Central memory CD4-positive, alpha-beta T cell (primary cell): ENCODE measurements around the gene VILL.

ENCODE experiments used
- DNase-seq: peaks from one replicate; pipeline ENCODE4 v3.0.0; 2022

Gene VILL

GRCh38 chr3:38002291-38002876, 11.8 kb downstream of the VILL start:
- no peak for DNase-seq

DNA sequence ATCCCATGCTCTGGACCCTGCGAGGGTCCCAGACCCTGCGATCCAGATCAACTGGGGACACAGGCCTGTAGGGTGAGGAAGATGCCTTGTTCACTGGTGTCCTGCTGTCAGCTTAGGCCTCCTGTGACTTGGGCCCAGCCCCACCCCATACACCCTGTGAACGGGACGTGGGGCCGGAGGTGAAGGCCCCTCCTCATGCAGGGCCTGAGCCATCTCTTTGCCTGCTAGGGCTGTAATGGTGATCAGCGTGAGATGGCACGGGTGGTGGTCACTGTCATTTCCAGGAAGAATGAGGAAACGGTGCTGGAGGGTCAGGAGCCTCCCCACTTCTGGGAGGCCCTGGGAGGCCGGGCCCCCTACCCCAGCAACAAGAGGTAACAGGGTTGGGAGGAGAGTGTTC, 12.4 kb downstream of the VILL start:
- no peak for DNase-seq

- peak; percentile 48 for DNase-seq
These were observed 12.8 kb downstream of the VILL start for GRCh38 chr3:38003371-38003816.

- DNase-seq = no peak
These were observed 13.3 kb downstream of the VILL start for GRCh38 chr3:38003817-38004414.

DNA sequence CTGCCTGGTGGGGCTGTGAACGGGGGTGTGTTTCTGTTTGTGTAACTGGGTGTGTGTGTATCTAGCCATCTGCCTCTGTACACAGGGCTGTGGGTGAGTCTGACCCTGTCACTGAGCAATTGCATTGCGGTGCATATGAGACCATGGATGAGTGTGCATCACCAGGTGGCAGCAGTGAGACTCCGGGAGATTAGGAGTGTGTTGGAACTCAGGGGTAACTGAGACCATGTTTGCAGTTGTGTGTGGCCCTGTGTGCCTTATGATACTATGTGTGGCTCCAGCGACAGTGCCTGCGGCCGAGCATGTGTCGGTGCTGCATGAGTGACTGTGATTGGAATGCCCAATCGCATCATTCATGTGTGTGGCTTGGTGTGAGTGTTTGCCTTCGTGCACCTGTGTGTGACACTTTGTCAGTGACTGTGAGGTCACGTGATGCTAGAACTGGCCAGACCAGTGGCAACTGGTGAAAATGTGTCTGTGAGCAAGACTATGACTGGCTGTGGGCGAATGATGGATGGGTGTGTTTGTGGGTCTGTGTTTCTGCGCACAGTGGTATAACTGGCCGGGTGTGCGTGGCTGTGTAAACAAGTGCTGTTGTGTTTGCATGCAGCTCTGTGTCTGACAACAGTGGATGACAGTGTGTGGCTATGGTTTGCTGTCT, 14.0 kb downstream of the VILL start:
- peak; percentile 40 for DNase-seq

- DNase-seq = no peak
These were observed 14.8 kb downstream of the VILL start for GRCh38 chr3:38005076-38006020.

DNA sequence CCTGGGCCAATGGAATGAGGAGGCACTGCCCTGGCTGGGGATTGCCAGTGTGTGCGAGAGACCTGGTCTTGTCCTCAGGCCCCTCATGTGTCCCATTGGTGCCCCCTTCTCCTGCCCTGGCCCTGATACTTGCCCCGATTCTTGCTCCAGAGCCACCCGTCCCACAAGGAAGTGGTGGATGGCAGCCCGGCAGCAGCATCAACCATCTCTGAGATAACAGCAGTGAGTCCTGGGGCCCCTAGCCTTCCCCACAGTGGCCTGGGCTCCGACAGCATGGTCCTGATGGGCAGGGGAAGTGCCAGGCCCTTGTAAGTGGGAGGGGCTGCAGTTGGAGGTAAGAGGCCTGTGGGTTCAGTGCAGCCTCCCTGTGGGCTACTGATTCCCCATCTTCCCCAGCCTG, 15.4 kb downstream of the VILL start:
- DNase-seq = no peak

DNA sequence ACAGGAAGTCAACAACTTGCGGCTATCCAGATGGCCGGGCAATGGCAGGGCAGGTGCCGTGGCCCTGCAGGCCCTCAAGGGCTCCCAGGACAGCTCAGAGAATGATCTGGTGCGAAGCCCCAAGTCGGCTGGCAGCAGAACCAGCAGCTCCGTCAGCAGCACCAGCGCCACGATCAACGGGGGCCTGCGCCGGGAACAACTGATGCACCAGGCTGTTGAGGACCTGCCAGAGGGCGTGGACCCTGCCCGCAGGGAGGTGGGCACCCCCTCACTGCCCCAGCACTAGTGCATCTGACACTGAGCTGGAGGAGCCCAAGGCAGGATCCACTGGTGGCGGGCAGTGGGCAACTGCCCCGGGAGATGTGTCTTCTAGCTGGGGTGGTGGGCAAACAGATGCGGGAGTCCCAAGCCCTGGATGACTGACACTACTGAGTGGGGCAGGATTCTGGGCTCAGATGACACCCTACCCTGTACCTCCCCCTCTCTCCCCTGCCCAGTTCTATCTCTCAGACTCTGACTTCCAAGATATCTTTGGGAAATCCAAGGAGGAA, 15.9 kb downstream of the VILL start:
- DNase-seq = no peak

GRCh38 chr3:38007754-38008090, 17.1 kb downstream of the VILL start:
- DNase-seq = no peak

DNA sequence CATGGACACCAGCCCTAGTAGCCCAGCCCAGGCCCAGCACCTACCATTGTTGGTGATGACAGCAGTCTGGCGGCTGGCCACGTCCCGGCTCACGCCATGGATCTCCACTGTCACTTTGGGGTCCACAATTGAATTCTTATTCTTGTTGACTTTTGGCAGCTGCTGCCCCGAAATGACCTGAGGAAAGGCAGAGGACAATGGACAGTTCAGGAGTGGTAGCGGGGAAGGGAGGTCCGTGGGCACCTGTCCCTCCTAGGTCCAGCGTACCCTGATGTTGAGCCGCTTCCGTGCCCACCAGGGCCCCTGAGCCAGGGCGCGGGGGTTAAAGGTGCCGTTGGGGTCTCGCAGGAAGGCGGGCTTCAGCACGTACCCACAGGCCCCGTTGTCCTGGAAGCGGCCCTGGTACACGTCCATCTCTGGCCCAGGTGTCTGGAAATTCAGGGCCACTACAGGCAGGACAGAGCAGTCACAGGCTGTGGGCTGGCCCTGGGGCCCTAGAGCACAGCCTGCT, 17.7 kb downstream of the VILL start:
- no peak for DNase-seq

GRCh38 chr3:38008971-38009580, 18.5 kb downstream of the VILL start:
- DNase-seq = no peak

GRCh38 chr3:38009807-38010591, 19.4 kb downstream of the VILL start:
- DNase-seq = no peak

DNA sequence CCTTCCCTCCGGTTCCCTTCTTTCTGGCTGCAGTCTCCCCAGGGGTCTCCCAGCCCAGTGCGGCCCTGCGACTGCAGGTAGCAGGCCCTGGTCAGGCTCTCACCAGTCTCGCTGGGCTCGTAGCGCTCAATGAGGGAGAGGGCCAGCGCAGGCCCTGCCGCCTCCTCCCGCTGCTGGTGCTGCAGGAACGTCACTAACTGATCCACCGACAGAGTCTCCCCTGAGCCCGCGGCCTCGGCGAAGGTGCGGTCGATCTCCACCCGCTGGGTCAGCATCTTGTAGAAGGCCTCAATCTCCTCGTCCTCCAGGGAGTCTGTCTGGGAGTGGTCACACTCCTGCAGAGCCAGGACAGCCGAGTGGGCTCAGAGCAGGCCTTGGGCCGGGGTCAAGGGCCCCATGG, 20.5 kb downstream of the VILL start:
- DNase-seq = no peak

DNA sequence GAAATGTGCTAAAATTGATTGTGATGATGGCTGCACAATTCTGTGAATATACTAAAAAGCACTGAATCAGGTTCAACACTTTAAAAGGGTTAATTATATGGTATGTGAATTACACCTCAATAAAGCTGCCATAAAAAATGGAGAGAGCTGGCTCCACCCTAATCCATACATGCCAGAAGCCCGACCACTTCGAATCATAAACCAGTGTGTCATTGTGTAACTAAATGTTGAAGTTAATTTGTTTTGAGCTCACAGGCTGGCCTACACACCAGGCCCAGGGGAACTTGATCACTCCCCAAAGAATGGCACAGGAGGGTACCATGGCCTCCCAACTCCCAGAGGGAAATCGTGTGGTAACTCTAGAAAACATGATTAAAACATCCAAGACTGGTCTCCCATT, 24.9 kb downstream of the VILL start:
- DNase-seq = no peak

DNA sequence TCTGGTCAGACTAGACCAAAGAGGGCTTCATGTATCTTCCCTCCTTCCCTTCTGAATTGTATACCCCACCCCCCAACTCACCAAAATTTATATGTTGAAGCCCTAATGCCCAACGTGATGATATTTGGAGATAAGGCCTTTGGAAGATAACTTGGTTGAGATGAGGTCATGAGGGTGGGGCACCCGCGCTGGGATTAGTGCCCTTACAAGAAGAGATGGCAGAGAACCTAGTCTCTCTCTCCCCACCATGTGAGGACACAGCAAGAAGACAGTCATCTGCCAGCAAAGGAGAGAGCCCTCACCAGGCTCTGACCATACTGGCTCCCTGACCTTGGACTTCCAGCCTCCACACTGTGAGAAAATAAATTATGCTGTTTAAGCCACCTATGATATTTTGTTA, 25.4 kb downstream of the VILL start:
- no peak for DNase-seq

DNA sequence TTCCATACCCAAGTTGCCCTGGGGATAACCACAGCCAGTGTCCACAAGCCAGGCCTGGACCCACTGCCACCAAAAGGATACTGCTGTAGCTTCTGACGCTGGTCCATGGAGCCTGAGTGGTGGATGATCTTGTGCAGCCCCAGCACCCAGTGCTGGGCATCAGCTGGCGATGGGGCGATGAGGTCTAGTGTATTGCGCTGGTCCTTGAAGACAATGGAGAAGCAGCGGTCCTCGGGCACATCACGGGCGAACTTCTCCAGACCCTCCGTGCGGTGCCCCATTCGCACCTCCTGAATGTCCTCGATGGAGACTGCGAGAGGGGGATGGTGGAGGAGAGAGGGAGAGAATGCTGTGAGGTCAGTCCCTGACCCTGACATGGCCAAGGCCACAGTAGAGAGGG, 25.8 kb downstream of the VILL start:
- DNase-seq = no peak

DNA sequence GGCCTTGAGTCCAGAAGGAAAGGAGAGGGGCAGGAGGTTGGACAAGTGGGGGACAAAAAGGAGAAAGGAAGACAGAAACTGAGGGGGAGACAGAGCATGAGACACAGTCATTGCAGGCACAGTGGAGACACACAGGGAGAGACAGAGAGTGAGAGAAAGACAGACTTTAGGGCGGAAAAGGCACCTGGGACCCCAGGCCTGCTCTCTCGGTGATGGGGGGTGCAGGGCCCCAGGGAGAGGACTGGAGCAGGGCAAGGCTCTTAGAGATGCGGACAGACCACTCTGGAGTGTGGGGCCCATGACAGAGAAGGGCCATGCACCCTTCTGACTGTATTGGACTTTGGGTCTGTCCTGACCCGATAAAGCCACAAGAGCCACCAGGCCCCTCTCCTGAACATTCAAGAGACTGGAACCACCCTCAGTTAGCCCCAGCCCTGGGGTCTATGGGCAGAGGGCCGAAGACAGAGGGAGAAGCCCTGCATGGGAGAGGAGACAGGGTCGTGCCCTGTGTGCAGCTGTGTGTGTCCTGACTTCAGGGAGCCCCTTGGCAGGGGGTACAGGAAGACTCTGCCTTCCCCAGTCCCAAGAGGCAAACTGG, 26.4 kb downstream of the VILL start:
- no peak for DNase-seq

- DNase-seq = no peak
These were observed 27.1 kb downstream of the VILL start for GRCh38 chr3:38017445-38018295.

- no peak for DNase-seq
These were observed 28.0 kb downstream of the VILL start for GRCh38 chr3:38018296-38019266.
